Activated CD4-positive, CD25-positive, alpha-beta regulatory T cell (primary cell): ENCODE results near the gene LTF.
"Not testable (repeated sequence)": the region's sequence is repeated elsewhere in the genome, so short reads cannot be mapped to it uniquely, and the experiment has no call there.

ENCODE experiments used
- DNase-seq, 4 experiments: peaks; one replicate each; lab custom pipeline; 2025; lab: John Stamatoyannopoulos, UW

The LTF gene

DNA sequence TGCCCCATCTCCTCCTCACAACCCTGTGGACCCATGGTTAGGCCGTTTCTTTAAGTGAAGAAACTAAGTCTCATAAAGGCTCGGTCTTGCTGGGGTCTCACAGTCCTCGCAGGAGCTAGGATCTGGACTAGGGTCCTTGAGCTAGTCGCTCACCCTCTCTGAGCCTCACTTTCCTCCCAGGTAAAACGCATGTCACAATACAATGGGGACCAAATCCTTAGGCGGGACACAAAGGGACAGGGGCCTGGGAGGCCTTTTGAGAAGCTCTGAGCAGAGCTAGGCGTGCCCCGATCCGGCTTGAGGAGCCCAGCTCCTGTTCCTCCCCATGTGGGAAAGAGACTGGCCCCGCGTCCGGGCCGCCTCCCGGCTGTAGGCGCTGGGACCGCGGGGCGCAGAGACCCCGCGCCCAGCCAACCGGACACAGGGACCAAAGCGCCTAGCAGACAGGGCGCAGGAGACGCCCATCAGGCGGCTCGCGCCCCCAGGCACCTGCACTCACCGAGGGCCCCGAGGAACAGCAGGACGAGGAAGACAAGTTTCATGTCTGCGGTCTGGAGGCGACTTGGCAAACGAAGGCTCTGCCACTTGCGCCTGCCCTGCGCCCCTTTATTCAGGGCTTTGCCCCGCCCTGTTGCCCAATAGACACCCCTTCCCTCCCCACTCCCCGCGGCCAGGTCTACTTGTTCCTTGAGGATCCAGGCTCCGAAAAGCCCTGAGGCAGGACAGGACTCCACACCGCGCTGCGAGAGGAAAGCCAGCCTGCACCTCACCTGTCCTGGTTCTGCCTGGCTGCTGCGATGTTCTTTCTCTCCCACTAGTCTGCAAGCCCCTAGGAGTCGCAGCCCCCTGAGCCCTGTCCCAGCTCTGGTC, at the start of gene LTF:
TSS of gene LTF (minus strand) at position 580 of the 870 bp plus-strand sequence. CDS start at position 542, 38 bp downstream.
- DNase-seq = no peak

DNA sequence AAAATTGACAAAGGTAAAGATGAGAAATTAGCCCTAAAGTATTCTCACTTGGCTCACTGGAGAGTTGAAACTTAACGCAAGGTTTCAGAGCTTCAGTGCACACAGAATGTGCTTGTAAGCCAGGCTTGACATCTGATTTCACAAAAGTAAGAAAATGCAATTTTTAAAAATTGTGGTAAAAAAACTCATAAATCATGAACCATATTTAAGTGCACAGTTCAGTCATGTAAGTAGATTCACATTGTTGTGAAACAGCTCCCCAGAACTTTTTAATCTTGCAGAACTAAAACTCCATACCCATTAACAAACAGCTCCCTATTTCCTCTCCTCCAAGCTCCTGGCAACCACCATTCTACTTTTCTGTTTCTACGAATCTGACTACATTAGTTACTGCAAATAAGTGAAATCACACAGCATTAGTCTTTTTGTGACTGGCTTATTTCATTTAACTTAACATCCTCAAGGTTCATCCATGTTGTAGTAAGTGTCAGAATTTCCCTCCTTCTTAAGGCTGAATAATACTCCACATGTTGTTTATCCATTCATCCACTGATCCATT, 47.6 kb upstream of the LTF start:
- DNase-seq = no peak

DNA sequence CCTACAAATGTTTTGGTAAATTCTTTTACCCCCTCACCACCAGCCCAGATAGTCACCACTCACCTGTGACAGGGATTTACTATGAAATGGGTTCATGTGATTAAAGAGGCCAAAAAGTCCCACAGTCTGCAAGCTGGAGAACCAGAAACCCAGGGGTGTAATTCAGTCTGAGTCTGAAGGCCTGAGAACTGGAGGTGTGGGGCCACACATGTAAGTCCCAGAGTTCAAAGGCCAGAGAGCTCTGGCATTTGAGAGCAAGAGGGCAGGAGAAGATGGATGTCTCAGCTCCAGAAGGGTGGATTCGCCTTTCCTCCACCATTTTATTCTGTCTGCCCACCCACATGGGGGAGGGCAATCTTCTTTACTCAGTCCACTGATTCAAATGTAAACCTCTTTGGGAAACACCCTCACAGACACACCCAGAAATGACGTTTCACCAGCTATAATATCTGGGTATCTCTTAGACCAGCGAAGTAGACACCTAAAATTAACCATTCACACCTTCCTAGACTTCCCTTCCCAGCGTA, 45.0 kb upstream of the LTF start:
- no peak for DNase-seq

DNA sequence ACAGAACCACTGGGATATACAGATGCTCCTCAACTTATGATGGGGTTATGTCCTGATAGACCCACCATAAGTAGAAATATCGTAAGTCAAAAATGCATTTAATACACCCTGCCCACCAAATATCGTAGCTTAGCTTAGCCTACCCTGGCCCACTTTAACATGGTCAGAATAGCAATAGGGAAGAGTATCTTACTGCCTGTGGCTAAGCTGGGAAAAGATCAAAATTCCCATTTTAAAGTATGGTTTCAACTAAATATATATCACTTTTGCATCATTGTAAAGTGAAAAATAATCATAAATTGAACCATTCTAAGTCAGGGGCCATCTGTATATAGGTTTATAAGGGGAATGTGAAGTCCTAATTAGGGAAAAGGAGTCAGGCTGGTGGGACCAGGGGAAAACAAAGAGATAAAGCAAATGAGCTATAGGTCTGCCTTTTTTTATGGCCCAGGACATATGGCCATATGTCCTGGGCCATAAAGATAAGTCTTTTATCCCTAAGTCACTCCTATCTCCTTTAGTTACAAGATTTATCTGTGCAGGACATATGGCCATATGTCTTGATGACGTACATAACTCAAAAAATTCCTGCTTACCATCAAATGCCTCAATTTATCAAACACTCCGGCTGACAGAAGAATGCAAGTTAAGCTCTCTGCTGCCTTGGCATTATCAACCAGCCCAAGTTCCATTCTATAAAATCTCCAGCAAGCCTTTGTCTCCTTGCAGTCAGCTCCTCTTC, 44.3 kb upstream of the LTF start:
- DNase-seq = no peak

DNA sequence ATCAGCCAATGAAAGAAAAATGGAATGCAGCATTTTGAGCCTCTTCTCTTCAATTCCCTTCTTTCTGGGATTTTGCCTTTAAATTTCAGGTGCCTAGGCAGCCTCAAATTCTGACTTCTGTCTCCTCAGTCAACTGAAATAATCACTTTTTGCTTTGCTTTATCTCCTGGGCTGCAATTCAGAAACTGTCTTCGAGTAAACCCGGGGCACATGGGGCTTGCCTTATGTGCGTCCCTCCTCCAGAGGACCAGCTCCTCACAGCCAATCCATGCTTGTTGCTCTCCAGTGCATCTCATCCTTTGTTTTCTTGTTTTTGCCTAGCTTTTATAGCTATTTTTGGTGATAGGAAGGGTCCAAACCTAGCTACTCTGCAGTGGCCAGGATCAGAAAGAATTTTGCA, 41.8 kb upstream of the LTF start:
- no peak for DNase-seq

DNA sequence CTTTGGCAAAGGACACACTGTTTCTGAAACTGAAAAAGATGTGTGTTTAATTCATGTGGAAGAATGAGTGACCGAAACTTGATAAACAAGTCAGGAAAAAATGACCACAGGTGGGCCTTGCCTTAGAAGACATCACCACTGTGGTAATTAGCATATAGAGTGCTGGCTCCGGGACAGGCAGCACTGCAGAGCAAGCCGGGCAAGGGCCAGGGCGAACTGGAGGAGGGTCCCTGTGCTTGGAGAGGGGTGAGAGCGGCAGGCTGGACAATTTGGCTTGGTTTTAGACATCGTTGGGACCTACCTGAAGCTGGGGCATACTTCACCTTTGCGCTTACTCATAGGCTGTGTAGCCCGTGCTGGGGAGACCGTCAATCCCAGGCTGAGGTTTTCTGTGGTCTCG, 41.2 kb upstream of the LTF start:
- no peak for DNase-seq

DNA sequence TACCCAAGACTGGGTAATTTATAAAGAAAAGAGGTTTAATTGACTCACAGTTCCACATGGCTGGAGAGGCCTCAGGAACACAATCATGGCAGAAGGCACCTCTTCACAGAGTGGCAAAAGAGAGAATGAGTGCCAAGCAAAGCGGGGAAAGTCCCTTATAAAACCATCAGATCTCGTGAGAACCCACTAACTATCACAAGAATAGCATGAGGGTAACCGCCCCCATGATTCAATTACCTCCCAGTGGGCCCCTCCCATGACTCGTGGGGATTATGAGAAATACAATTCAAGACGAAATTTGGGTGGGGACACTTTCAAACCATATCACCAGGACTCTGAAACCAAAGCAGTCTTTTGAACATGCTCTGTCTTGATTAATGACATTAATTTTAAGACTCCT, 40.1 kb upstream of the LTF start:
- peak in 1 of 4 experiments; percentile 2 for DNase-seq

DNA sequence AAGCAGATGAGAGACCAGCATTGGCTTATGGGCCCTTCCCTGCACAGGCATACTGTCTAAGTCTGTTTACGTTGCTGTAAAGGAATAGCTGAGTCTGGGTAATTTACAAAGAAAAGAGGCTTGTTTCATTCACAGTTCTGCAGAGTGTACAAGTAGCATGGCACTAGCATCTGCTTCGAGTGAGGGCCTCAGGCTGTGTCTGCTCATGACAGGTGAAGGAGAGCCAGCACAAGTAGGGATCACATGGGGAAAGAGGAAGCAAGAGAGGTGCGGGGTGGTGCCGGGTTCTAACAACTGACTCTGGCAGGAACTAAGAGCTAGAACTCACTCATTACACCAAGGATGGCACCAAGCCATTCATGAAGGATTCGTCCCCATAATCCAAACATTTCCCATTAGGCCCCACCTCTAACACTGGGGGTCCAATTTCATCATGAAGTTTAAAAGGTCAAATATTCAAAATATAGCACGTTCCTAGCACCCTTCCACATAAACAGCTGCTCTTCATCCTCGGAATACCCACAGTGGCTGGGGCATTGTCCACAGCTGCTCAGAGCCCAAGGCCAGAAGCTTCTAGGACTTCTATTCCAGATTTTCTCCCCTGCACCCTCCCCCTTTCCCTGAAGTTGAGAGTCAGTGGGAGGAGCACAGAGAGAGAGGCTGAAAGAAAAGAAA, 38.6 kb upstream of the LTF start:
- no peak for DNase-seq

DNA sequence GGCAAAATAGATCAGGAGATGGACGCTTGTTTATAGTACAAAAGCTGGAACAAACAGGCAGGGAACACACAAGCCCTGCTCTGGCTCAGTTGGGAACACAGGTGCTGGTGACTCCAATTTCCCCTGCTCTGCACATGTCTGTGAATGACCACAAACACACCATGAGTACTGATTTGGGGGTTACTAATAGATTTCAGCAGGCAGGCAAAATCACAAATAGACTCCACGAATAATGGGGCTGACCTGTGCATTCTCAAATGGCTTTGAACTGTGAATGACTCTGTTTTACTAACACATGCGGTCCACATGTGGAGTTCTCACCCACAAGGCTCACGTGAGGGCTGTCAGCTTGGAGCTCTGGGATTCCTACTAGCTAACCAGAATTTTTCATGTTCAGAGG, 37.0 kb upstream of the LTF start:
- DNase-seq = no peak

DNA sequence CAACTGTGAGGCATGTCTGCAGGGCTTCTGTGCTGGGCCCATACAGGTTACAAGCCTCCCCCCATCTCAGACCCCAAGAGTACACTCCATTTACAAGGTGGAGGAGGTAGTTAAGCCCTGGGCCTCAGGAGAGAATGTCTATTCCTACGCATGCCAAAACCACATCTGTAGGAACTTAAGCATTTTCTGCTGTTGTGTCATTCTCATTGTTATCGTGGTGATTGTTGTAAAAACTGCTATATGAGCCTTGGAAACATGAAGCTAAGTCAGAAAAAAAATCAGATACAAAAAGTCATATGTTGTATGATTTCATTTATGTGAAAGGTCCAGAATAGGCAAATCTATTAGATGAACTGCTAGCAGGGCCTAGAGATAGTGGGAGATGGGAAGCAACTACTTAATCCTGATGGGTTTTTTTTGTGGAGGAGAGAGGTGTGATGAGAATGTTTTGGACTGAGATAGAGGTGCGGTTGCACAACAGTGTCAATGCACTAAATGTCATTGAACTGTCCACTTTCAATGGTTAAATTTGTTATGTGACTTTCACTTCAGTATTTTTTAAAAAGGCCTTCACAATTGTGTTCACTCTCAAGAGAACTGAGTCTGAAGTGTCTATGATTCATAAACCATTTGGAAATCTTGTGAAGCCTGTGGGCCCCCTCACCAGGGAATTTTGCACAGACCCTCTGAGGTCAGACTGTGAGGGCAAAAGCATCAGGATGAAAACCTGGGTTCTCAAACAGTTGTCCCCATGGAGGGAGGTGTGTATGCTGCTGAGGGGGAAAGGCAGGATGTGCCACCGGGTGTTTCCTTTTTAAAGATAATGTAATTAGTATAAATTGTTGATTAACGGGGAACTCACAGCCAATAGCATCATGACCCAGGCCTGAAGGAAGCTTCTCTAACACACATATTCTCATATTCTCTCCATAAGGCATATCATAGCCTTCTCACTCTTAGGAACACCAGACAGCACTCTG, 36.2 kb upstream of the LTF start:
- no peak for DNase-seq

DNA sequence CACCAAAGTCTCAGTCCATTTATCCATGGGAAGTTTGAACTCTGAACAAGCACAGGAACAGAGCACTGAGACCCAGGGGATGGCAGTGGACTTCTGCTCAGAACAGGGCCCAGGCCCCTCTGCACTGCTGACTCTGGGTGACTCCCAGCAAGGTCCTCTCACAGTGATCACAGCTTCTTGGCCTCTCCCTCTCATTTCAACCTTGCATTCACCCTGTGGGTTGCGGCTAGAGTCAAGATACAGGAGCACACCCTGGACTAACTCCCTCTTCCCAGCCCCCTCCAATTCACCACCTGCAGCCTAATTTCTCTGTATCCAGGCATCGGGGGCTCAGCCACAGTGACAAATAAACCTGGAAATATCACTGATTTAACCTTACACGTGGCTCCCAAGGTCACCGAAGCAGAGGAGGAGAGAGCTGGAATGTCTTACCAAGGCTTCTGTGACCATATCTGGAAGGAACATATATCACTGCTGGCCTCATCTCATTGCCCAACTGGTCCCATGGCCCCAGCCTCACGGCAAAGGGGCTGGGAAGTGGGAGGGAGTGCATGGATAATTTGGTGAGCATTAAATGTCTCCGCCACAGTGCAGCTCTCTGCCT, 34.3 kb upstream of the LTF start:
- DNase-seq = no peak

DNA sequence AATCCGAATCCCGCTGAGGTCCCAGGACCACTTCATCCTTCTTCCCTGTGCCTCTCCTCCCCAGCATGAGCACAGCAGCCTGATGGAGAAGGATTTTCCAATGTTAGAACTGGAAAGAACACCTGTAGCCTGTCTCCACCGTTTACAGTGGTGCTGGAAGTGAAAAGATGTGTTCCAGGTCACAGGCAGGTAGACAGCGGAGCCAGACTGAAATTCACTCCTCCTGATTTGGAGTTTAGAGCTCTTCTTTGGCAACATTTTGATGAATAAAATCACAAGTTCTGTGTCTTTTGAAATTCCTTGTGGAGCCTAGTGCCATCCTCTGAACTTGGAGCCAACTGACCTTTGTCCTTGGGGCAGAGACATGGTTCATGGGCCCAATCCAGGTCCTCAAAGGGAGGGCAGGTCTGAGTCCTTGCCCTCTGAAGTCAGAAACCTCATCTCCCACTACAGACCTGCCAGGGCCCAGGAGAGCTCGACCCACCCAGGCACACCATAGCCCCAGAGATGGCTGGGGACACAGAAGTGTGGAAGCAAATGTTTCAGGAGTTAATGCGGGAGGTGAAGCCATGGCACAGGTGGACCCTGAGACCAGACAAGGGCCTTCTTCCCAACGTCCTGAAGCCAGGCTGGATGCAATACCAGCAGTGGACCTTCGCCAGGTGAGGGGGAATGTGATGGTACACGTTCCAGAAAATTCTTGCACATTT, 33.0 kb upstream of the LTF start, which contains the start of gene RTP3:
TSS of gene RTP3 (plus strand) at position 421 of the 710 bp plus-strand sequence. CDS start at position 508, 87 bp downstream.
- no peak for DNase-seq

DNA sequence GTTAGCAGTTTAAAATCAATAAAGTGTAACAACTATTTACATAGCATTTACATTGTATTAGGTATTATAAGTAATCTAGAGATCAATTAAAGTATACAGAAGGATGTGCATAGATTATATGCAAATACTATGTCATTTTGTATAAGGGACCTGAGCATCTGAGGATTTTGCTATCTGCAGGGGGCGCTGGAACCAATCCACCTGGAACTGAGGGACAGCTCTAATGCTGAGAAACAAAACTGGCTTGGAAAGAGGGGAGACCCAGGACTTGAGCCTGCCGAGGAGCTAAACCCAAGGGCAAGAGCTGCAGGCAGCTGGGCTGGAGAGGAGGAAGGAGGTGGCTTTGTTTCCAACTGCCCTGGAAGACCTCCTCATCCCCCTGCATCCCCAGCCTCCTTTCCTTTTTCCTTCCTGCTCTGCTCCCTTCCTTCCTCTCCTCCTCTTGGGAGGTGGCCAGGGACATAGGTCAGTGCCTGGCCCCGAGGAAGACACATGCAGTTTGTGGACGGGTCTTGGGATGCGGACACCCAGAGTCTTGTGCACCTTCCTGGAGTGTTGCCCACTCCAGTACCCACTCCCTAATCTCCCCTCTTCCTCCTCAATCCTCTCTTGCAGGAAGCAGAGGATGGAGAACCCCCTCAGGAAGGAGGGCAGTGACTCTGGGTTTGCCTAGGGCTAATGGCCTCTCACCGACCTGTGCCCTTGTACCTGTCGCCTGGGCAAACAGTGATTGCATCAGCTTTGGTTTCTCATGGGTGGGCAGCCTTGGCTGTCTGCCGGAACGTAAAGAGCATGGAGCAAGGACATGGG, 32.2 kb upstream of the LTF start:
- peak in 3 of 4 experiments; percentile 3 to 25 (median 10) for DNase-seq

DNA sequence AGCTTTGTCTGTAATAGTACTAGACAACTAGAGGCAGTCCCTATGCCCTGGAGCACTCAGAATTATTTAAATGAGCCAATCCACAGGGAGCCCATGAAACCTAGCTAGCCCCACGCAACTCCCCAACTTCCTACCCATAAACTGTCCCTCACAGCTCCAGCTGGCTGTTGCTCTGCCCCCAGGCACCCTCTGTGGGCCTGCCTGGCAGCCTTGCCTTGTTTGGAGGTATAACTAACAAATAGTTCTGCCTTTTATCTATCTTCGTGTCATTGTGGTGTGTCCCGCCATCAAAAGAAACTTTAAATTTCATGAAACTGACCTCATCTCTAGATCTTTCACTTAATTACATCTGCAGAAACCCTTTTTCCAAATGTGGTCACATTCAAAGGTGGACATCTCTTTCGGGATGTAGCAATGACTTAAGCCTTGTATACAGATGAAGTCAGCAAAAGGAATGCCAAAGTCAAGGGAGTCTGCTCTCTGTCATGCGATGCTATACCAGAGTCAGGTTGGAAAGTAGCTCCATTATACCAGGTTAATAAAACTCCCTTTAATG, 31.3 kb upstream of the LTF start:
- DNase-seq = no peak

DNA sequence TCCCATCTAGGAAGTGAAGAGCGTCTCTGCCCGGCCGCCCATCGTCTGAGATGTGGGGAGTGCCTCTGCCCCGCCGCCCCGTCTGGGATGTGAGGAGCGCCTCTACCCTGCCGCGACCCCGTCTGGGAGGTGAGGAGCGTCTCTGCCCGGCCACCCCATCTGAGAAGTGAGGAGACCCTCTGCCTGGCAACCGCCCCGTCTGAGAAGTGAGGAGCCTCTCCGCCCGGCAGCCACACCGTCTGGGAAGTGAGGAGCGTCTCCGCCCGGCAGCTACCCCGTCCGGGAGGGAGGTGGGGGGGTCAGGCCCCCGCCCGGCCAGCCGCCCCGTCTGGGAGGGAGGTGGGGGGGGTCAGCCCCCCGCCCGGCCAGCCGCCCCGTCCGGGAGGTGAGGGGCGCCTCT, 29.8 kb upstream of the LTF start:
- not testable (repeated sequence) for DNase-seq

DNA sequence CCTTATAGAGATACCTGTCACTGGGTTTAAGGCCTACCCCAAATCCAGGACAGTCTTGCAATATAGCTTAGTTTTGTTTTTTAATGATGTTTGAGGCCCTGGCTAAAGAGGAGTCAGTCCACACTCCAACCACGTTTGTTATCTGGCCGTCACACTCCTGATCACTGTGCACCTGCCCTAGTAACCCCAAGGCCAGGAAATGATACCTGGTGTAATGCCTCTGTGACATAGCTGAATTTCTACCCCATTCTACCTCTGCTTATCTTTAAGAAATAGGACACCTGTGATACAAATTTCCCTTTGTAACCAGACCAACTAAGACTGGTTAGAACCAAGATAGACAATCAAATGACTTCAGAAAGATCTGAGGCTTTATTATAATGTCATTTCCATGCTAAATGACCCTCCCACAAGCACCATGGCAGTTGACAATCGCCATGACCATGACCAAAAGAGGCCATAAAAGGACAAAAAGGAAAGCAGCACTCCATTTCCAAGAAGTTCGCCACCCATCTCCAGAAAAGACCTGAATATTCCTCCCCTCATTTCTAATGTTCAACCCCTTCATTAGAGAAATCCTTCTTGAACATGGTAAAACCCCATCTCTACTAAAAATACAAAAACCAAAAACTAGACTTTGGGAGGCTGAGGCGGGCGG, 28.3 kb upstream of the LTF start:
- DNase-seq = no peak

DNA sequence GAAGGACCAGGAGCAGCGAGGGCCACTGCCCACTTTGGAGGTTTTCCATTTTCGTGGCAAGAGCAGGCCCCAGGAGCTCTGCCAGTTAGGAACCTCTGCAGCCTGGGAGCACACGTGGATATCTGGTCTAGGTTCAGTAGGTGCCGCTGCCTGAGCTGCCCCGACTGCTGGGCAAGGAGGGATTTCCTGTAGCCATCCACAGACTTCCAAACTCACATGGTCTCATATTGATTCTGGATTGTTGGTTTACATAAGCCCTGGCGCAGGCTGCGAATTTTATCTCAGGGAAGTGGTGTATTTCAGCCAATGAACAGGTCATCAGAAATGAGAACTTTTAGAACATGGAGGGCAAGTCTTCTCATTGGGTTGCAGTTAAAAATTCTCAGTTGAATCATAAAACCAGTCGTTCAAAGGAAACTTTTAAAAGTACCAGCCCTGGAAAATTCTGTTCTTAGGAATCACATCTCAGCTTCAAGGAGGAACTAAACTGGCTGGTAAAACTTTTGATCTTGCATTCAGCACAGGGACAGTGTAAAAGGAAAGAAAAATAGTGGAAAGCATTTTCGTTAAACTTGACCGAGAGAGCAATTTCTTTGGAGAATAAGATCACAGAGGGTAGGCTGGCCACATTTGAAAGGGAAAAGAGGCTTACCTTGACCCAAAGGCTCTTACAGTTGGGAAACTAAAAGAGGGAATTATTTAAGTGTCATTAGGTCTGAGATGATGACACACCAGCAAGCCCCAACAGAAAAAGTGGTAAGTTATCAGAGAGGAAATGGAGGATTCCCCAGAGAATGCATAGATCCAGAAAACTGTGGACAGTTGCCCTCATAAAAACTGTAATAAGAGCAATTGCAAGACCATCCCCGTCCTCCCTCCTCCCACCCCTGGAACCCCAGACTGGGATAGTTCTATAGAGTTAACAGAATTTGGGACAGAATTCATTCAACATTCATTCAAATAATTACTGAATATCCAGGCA, 26.7 kb upstream of the LTF start:
- DNase-seq = no peak
